ENCODE measurements around the gene FBXL20. TPM values are rescaled to one million over a fixed set of nuclear protein-coding genes. Genes with fewer than 3 reads are reported as not detected.

FBXL20 gene
- total RNA-seq, 1 donor from 2014 or later: 28.0 TPM

- H3K27ac Mint-ChIP-seq (ENCODE audit: unreplicated experiment): no peak overlapping the region
- H3K9me3 Mint-ChIP-seq (ENCODE audit: unreplicated experiment): no peaks in the 10 kb centered on the region
- no peak overlapping the region for H3K4me3 Mint-ChIP-seq (ENCODE audit: unreplicated experiment)
- DNase-seq (ENCODE audit: extremely low spot score, unreplicated experiment): no peak
- H3K36me3 Mint-ChIP-seq (ENCODE audit: unreplicated experiment): peaks cover 22% of the 10 kb centered on the region
- H3K4me1 Mint-ChIP-seq (ENCODE audit: unreplicated experiment): peaks cover 7% of the 10 kb centered on the region
- TF ChIP-seq CTCF (IDR thresholded peaks at IDR 0.05): no peak
- H3K27me3 Mint-ChIP-seq (ENCODE audit: unreplicated experiment): no peaks in the 10 kb centered on the region
Observed at GRCh38 chr17:39276113-39276512, 125.3 kb downstream of the FBXL20 start.

DNA sequence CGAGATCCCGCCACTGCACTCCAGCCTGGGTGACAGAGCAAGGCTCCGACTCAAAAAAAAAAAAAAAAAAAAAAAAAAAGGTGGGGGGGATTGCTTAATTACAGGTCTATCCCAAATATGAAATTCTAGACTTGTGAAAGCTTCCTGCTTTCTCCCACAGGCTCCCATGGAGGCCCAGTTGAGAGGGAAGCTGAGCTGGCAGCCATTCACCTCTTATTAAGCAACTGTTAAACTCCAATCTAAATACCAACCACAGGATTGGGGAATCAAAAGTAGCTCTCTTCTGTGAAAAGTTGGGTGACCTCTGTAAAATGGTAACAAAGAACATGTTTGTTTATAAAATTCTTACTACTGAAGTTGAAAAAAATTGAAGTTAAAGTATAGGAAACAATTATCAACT, 129.9 kb downstream of the FBXL20 start:
- no peaks in the 10 kb centered on the region for H3K4me1 Mint-ChIP-seq (ENCODE audit: unreplicated experiment)
- peaks cover 32% of the 10 kb centered on the region for H3K36me3 Mint-ChIP-seq (ENCODE audit: unreplicated experiment)
- DNase-seq (ENCODE audit: extremely low spot score, unreplicated experiment): no peak
- no peaks in the 10 kb centered on the region for H3K9me3 Mint-ChIP-seq (ENCODE audit: unreplicated experiment)
- no peak overlapping the region for H3K4me3 Mint-ChIP-seq (ENCODE audit: unreplicated experiment)
- no peak for TF ChIP-seq CTCF (IDR thresholded peaks at IDR 0.05)
- H3K27ac Mint-ChIP-seq (ENCODE audit: unreplicated experiment): no peak overlapping the region
- no peaks in the 10 kb centered on the region for H3K27me3 Mint-ChIP-seq (ENCODE audit: unreplicated experiment)

DNA sequence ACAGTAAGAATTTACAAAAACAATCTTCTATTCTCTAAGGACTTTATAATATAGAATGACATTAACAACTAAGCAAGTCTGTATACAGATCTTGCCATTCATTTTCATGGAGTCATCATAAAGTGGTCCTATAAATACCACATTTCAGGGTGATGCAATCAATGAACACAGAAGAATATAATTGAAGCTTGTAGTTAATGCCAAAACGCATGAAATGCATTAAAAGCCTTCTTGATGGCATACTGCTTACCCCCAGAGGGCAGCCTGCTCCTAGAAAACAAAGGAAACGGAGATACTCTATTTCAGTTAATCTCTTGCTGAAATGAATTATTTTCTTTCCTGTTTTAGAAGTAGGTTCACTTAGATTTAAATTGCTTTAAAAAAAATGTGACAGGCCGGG, 130.5 kb downstream of the FBXL20 start:
- Mint-ChIP-seq H3K4me3 (ENCODE audit: unreplicated experiment) (no peak overlapping the region), H3K27ac (ENCODE audit: unreplicated experiment) (peak overlapping the region; percentile 57), H3K9me3 (ENCODE audit: unreplicated experiment) (no peaks in the 10 kb centered on the region), H3K27me3 (ENCODE audit: unreplicated experiment) (no peaks in the 10 kb centered on the region), H3K4me1 (ENCODE audit: unreplicated experiment) (no peaks in the 10 kb centered on the region), H3K36me3 (ENCODE audit: unreplicated experiment) (peaks cover 32% of the 10 kb centered on the region)
- DNase-seq (ENCODE audit: extremely low spot score, unreplicated experiment): no peak
- TF ChIP-seq CTCF (IDR thresholded peaks at IDR 0.05): peak; percentile 57

DNA sequence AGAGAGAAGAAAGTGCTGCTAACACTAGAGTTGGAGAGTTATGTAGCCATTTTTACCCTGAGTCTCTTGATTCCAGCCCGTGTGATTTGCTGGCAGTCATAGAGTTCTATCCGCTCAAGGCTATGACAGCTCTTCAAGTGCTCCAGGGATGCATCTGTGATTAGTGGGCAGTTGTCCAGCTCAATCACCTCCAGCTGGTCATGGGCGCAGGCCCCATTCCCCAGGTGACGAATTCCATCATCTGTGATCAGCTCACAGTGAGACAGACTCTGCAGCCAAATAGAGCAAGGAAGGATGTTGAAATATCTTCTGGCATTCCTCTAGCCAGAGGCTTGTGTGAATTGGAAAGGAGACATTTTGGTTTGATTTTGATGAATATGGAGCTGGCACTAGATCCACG, 137.3 kb downstream of the FBXL20 start:
- no peaks in the 10 kb centered on the region for H3K9me3 Mint-ChIP-seq (ENCODE audit: unreplicated experiment)
- no peak overlapping the region for H3K4me3 Mint-ChIP-seq (ENCODE audit: unreplicated experiment)
- TF ChIP-seq CTCF (IDR thresholded peaks at IDR 0.05): no peak
- no peak overlapping the region for H3K27ac Mint-ChIP-seq (ENCODE audit: unreplicated experiment)
- peaks cover 49% of the 10 kb centered on the region for H3K36me3 Mint-ChIP-seq (ENCODE audit: unreplicated experiment)
- no peaks in the 10 kb centered on the region for H3K4me1 Mint-ChIP-seq (ENCODE audit: unreplicated experiment)
- no peaks in the 10 kb centered on the region for H3K27me3 Mint-ChIP-seq (ENCODE audit: unreplicated experiment)
- no peak for DNase-seq (ENCODE audit: extremely low spot score, unreplicated experiment)

- peak; percentile 70 for DNase-seq (ENCODE audit: extremely low spot score, unreplicated experiment)
- Mint-ChIP-seq H3K9me3 (ENCODE audit: unreplicated experiment) (no peaks in the 10 kb centered on the region), H3K4me3 (ENCODE audit: unreplicated experiment) (no peak overlapping the region), H3K4me1 (ENCODE audit: unreplicated experiment) (no peaks in the 10 kb centered on the region), H3K27me3 (ENCODE audit: unreplicated experiment) (no peaks in the 10 kb centered on the region), H3K36me3 (ENCODE audit: unreplicated experiment) (peaks cover 51% of the 10 kb centered on the region), H3K27ac (ENCODE audit: unreplicated experiment) (no peak overlapping the region)
- TF ChIP-seq CTCF (IDR thresholded peaks at IDR 0.05): peak; percentile 28
Observed at GRCh38 chr17:39261286-39261685, 140.1 kb downstream of the FBXL20 start.

Data from osteocyte (in vitro differentiated cells).